GM12873 (cell line): ENCODE results near the gene ANO1.

Source experiments
- TF ChIP-seq, protein P1 (sequence below): IDR thresholded peaks from 2 replicates; pipeline ENCODE4 v1.5.1; 2012; ENCODE audit warnings: low read depth, mild to moderate bottlenecking, moderate library complexity, low read length, control low read depth; ENCODE audit not compliant: insufficient read depth; ENCODE audit errors: missing control alignments

The ANO1 gene

DNA sequence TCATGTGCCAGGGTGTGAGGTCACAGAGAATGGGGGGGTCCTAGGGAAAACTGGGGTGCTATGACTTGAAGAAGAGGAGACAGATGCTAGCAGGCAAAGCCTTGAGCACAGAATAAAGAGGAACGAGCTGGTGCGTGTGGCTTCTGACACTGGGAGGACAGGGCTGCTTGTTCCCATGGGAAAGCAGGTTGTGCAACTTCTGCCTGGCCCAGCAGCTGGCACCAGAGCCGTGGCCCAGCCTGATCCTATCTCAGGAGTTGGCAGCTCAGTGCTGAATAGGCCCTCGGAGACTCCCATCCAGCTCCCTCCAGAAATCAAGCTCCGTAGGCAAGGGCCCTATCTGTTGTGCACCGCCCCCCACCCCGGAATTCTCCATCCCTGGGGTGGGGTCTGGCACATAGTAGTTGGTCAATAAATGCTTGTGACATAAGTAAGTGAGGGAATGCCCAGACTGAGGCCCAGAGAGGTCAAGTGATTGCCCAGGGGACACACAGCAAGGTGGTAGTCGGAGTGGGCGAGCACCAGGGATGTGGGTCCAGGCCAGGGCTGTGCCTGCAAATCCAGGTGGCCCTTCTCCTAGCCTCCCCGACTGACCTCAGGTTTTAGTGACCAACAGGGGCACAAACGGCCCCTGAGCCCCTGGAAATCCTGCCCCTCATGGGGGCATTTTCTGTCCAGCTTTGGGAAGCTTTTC lies 105.5 kb downstream of the ANO1 start:
- TF ChIP-seq, protein P1, sequence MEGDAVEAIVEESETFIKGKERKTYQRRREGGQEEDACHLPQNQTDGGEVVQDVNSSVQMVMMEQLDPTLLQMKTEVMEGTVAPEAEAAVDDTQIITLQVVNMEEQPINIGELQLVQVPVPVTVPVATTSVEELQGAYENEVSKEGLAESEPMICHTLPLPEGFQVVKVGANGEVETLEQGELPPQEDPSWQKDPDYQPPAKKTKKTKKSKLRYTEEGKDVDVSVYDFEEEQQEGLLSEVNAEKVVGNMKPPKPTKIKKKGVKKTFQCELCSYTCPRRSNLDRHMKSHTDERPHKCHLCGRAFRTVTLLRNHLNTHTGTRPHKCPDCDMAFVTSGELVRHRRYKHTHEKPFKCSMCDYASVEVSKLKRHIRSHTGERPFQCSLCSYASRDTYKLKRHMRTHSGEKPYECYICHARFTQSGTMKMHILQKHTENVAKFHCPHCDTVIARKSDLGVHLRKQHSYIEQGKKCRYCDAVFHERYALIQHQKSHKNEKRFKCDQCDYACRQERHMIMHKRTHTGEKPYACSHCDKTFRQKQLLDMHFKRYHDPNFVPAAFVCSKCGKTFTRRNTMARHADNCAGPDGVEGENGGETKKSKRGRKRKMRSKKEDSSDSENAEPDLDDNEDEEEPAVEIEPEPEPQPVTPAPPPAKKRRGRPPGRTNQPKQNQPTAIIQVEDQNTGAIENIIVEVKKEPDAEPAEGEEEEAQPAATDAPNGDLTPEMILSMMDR: no peak

DNA sequence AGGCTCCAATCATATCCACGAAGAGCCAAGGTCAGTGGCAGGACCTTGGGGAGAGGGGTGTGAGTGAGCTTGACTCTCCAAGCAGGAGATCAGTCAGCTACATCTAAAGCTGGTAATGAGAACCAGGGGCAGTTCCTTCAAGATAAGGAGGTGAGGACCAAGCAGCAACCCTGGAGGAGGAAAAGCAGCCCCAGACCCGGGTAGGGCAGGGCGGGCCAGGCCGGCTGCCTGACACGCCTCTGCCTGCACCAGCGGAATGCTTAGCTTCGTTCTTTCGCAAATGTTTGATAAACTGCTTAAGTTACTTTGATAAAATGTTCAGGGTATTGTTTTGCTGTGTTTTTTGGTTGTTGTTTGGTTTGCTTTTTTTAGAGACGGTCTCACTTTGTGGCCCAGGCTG lies 106.3 kb downstream of the ANO1 start:
- TF ChIP-seq, protein P1: no peak

DNA sequence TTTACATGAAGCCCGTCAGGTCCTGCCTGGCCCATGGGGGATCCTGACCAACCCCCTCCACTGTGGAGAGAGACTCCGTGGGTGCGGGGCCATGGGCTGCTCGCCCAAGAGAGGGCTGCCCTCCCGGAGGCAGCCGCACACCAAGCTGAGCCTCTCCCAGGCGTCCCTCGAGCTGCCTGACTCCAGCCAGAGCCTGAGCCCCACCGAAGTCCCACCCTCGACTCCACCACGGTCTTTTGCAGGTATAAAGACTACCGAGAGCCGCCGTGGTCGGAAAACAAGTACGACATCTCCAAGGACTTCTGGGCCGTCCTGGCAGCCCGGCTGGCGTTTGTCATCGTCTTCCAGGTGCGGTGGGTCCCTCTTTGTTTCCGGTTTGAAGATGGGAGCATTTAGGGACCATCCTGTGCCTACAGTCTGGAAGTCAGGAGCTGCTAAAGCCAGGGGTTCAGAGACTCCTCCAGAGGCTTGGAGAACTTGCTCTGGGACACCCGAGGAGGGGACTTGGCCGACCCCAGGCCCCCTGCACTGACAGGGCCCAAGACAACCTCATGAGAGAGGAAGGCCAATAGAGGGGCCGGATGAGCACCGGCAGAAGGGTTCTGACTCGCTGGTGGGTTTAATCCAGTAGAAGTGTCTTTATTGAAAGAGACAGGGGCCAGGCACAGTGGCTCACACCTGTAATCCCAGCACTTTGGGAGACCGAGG lies 107.4 kb downstream of the ANO1 start:
- TF ChIP-seq, protein P1: no peak

DNA sequence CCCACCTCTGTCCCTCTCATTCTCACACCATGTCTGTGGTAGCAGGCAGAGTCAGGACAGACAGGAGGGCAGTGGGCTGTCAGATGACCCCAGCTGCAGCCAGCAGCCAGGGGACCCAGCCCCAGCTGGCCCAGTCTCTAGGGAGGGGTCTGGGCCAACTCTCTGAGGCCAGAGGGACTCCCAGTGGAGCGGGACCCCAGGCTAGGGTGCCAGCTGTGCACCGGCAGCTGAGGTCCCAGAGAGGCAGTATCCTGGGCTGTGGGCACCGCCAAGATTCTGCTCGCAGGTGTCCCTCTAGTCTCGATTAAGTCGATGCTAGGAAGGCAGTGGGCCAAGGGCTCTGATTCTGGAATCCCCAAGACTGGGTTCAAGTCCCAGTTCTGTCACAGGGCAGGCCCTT lies 108.3 kb downstream of the ANO1 start:
- TF ChIP-seq, protein P1: no peak

DNA sequence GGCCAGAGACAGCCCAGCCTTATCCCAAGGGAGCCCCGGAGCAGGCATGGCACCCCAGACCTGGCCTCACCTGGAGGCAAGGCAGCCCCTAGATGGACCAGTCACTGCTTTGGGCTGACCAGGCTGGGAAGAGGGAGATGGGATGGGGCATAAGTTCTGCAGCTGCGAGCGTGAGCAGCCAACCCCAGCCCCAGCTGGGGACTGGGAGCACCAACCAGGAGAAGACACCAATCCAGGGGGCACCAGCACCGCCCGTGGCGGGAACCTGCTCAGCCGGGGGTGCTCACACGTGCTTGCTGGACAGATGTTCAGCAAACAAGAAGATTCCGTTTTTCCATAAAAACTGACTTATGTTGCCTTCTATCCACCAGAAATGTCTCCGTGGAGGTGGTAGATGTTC lies 108.8 kb downstream of the ANO1 start:
- TF ChIP-seq, protein P1: no peak

DNA sequence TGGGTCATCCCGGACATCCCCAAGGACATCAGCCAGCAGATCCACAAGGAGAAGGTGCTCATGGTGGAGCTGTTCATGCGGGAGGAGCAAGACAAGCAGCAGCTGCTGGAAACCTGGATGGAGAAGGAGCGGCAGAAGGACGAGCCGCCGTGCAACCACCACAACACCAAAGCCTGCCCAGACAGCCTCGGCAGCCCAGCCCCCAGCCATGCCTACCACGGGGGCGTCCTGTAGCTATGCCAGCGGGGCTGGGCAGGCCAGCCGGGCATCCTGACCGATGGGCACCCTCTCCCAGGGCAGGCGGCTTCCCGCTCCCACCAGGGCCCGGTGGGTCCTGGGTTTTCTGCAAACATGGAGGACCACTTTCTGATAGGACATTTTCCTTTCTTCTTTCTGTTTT lies 109.7 kb downstream of the ANO1 start:
- TF ChIP-seq, protein P1: no peak

DNA sequence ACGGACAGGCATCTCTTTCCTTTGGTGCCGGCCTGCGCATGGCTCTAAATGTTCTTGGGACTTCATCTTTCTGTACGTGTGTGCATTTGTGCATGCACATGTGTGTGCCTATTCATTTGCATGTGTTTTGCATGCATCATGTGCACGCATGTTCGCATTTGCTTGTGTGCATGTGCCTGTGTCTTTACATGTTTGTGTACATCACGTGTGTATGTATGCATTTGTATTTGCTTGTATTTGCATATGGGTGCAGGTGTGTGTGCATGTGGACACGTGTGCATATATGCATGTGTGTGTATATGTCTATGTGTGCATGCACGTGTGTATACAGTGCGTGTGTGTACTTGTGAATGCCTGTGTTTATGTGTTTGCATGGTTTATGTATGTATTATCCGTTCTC lies 111.5 kb downstream of the ANO1 start:
- TF ChIP-seq, protein P1: no peak
